H4 (cell line): ENCODE measurements around the gene SHE. TPM values are rescaled to one million over a fixed set of nuclear protein-coding genes. Genes with fewer than 3 reads are reported as not detected.

Source experiments
- DNase-seq: peaks from one replicate; pipeline ENCODE4 v3.0.0-alpha.2; 2015; ENCODE audit warnings: low spot score
- total RNA-seq: library from RNA; depleted of rRNA; stranded (reverse); fragments of >200 nt; shearing (Covaris generic); gene quantifications from 2 replicates; pipeline ENCODE4 v1.2.3, GENCODE V29; 2014

The SHE gene
- total RNA-seq, 1 experiment from 2014 or later: not detected

DNA sequence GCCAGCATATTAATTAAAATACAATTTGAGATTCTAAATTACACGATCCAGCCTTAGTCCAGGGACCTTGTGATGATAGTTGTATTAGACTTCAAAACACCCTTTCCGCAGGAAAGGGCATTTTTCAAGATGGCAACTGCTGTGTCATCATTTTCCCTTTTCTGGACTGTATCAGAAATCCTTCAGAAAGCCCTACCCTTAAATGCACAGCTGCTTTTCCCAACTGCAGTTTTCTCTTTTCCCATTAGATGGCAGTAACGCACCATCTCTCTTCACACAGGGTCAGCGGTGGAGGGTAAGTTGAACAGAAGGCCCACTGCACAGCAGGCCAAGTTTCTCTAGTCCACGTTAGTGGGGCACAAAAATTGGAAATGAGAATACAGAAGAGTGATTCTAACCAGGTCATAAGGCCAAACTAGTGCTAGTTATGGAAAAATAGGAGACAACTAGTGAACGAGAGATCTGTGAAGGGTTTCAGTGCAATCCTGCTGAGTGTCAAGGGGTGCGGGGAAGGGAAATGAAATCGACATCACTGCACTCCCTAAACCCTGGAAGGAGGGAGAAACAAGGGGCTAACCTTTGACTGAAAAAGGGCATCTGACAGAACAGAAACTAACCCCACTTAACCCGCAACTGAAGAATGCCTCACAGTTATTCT, 22.3 kb downstream of the SHE start:
- peak; percentile 81 for DNase-seq

DNA sequence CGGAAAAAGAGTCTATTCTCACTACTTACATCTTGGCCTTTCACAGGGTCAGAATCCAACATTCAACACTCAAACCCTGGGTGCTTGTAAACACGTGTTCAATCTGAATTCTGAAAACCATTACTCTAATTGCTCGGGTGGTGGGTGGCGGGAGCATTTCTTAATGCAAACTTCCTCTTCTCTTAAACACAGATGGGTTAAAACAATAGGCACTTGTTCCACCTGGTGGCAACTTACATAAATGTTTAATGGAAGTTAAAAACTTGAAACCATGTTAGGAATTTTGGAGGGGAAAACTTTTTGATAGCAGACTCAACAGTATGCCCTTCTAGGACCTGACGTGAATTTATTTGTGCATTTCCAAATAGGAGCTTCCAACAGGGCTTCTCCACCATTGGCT, 23.6 kb downstream of the SHE start:
- peak; percentile 38 for DNase-seq

DNA sequence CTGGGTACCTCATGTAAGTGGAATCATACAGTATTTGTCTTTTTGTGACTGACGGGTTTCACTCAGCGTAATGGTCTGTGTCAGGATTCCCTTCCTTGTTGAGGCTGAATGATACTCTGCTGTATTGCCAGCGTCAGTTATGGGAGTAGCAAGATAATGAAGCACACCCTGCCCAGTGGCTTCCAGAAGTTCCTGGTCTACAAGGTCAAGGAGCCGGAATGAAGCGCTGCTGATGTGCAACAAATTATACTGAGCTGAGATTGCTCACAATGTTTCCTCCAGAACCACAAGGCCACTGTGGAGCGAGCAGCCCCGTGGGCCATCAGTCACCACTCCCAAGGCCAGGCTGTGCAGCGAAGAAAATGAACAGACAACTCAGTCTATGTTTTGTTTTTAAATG, 24.2 kb downstream of the SHE start:
- no peak for DNase-seq

DNA sequence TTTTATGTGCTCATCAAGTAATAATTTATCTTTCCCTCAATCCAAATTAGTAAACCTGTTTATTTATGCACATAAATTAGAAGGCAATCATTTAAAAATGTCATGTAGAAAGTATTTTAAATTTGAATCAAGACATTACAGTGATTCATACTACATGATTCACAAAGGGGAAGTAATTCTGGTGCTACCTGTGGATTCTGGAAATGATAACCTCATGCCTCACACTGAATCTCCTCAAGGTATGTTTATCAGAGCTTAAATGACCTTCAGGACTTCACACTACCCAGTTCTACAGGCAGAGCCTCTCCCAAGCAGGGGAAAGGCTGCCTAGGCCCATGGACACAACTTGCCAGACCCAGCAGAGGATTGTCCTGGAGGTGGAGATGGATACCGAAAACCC, 25.4 kb downstream of the SHE start:
- no peak for DNase-seq

DNA sequence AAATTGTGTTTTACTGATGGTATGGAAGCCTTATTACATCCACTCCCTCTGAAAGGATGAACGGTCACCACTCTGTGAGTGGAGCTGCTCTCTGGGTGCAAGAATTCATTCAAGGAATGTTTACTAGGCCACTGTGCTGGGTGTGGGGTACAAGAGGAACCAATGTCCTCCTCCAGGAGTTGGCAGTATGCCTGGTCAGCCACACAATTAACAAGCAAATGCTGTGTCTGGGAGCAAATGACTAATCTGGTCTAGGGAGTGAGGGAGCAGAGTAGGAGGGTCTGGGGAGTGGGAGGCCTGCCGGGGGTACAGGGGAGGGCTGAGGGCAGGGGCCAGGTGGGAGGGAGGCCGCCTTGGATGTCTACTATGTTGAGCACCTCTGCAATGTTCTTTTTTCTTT, 27.4 kb downstream of the SHE start:
- peak; percentile 91 for DNase-seq

DNA sequence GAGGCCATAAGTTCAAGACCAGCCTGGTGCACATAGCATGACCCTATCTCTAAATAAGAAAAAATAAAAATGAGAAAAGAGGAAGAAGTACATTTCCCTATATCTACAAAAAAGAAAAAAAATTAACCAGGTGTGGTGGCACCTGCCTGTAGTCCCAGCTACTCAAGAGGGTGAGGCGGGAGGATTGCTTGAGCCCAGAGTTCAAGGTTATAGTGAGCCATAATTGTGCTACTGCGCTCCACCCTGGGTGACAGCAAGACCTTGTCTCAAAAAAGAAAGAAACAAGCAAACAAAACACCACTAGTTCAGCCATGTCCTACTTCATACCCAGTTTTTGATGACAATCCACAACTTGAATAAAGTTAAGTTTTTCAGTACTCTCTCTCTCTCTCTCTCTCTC, 30.9 kb downstream of the SHE start:
- DNase-seq: no peak

DNA sequence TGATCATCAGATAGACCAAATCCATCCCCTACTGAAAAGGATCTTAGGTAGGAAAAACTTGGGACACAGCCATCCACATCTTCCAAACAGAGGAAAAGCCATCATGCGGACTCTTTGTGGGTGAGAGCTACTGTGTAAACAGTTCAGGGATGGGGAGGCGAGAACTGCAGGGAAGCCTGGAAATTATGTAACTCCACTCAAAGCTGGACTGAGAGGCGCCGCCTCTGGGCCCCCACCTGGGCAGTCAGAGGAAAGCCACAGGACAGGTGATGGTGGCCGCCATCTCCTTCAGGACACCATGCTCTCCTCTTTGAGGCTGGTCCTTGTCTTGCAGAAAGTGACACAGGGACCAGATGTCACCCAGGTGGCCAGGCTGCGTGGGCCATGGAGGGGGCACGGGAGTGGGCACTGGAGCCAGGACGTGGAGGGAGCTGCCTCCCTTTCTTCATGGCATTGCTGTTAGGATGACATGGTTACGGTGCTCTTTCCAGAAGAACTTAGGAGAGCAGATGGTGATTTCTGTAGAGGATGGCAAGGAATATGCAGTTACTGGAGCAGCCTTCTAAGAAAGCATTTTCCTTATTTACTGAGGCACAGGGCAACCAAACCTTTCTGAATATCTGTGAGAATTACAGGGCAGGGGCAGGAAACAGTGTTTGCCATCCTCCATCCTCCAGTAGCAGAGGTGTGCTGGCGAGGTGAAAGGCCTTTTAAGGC, 32.2 kb downstream of the SHE start:
- DNase-seq: no peak

DNA sequence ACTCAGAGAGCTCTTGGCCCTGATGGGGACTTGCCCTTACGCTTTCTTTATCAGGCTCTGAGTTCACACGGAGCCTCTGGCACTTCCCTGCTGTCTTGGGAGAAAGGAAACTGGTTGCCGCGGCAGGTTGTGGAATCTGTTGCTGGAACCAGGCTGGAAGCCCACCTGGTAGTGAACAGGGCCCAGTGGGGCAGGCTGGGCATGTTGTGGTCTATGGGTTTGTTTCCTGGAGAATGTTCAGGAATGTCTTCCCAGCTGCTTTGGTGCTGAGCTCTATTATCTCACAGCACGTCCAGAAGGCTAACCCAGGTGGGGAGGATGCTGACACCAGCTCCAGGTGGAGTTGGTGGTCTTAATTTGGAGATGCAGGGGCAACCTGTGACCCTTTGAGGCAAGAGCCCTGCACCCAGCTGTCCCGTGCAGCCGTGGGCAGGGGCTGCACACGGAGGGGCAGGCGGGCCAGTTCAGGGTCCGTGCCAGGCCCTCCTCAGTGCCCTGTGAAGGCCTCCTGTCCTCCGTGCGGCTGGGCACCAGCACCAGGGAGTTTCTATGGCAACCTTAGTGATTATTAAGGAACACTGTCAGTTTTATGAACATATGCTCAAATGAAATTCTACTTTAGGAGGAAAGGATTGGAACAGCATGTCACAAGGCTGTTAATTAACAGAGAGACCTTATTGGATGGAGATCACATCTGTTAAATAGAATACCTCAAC, 33.5 kb downstream of the SHE start:
- DNase-seq: no peak

DNA sequence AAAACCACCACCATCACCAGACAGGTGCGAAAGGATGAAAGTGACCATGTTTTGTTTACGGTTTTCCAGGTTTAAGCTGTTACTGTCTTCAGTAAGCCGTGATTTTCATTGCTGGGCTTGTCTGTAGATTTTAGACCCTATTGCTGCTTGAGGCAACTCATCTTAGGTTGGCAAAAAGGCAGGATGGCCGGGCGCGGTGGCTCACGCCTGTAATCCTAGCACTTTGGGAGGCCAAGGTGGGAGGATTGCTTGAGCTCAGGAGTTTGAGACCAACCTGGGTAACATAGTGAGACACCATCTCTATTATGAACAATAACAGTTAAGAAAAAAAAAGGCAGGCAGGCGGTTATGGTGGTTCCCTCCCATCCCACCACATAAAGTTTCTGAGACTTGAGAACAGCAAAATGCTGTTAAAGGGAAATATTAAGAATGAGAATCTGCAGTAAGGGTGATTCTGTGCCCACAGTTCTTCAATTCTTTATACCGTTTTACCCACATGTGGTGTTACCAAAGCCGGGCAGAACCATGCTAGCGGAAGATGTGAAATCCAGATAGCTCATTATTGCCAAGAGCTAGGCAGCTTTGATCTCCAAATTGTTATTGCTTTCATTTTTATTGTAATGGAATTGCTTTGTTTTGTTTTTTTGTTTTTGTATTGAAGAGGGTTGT, 34.6 kb downstream of the SHE start:
- no peak for DNase-seq

DNA sequence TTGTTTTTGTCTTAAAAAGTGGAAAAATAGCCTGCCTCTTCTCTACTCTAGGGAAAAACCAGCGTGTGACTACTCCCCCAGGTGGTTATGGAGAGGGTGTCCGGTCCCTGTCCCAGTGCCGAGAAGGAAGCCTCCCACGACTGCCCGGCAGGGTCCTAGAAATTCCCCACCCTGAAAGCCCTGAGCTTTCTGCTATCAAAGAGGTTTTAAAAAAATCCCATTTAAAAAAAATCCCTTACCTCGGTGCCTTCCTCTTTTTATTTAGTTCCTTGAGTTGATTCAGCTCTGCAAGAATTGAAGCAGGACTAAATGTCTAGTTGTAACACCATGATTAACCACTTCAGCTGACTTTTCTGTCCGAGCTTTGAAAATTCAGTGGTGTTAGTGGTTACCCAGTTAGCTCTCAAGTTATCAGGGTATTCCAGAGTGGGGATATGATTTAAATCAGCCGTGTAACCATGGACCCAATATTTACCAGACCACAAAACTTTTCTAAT, 35.2 kb downstream of the SHE start:
- no peak for DNase-seq

DNA sequence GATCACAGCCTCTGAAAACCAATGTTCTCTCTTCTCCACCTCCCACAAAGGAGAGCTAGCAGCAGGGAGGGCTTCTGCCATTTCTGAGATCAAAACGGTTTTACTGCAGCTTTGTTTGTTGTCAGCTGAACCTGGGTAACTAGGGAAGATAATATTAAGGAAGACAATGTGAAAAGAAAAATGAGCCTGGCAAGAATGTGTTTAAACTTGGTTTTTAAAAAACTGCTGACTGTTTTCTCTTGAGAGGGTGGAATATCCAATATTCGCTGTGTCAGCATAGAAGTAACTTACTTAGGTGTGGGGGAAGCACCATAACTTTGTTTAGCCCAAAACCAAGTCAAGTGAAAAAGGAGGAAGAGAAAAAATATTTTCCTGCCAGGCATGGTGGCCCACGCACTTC, 36.0 kb downstream of the SHE start:
- no peak for DNase-seq

DNA sequence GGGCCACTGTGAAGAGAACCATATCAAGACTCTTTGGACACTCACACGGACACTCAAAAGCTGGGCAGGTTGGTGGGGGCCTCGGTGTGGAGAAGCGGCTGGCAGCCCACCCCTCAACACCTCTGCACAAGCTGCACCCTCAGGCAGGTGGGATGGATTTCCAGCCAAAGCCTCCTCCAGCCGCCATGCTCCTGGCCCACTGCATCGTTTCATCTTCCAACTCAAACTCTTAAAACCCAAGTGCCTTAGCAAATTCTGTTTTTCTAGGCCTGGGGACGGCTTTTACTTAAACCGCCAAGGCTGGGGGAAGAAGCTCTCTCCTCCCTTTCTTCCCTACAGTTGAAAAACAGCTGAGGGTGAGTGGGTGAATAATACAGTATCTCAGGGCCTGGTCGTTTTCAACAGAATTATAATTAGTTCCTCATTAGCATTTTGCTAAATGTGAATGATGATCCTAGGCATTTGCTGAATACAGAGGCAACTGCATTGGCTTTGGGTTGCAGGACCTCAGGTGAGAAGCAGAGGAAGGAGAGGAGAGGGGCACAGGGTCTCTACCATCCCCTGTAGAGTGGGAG, 36.5 kb downstream of the SHE start:
- DNase-seq: no peak

DNA sequence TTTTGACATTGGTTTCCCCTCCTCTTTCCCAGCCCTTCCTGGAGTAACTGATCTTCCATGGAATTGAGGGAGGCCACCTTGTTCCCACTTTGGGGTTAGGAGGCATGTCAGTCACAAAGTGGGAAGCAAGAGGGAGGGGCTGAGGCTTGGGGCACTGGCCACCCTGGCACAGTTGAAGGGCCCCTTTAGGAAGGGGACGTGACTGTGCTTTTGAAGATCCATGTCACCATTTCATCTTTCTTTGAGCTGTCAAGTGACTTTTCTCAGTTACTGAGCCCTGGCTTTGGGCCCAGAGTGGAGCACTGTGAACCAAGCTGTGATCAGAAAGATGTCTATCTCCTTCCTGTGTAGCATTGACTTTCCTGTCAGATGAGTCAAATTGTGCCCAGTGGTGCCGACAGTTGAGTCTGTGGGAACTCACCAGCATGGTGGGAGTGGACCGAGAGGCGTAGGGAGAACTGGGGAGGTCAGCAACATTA, 38.7 kb downstream of the SHE start:
- no peak for DNase-seq

DNA sequence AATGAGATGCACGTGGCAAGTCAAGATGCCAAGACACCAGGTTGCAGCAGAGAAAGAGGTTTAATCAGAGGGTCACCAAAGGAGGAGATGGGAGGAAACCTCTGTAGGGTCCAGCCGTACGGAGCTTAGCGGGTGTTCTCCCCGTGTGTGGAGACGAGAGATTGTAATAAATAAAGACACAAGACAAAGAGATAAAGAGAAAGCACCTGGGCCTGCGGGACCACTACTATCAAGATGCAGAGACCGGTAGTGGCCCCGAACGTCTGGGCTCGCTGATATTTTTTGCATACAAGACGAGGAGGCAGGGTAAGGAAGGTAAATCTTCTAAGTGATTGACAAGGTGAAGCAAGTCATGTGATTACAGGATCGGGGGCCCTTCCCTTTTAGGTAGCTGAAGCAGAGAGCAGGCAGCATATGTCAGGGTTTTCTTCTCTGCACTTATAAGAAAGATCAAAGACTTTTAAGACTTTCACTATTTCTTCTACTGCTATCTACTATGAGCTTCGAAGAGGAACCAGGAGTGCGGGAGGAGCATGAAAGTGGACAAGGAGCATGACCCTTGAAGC, 41.4 kb downstream of the SHE start:
- DNase-seq: no peak

DNA sequence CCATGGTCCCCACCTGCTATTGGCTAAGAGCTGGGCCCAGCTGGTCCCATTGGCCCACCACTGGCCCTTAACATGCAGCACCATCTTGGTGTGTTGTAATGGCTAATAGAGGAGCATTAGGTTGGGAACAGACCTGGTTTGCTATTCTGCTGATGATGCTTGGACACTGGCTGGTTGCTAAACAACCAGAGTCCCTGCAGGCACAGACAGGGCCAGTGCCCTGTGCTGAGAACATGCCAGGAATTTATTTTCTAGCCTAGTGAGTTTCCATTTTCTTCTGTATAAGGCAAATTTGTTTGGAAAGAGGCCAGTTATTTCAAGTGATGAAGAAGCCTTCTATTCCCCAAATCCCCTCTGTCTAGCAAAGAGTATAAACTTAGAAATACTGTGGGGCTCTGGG, 43.1 kb downstream of the SHE start:
- DNase-seq: no peak

DNA sequence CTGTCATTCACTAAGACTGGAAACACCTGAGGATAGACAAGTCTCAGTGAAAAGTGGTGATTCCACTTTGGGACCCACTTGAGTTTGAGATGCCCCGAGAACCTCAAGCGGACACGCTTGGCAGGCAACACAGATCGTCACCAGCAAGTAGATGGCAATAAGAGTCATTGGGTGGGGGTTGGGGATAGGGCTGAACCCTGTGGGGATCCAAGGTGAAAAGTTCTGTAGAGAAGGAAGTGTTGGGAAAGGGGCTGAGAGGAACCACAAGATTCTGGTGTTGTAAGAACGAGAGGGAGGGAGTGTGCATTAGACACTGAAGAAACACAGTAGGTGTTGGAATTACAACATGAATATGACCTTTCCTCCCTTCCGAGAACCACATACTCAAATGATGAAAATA, 45.6 kb downstream of the SHE start:
- DNase-seq: no peak

DNA sequence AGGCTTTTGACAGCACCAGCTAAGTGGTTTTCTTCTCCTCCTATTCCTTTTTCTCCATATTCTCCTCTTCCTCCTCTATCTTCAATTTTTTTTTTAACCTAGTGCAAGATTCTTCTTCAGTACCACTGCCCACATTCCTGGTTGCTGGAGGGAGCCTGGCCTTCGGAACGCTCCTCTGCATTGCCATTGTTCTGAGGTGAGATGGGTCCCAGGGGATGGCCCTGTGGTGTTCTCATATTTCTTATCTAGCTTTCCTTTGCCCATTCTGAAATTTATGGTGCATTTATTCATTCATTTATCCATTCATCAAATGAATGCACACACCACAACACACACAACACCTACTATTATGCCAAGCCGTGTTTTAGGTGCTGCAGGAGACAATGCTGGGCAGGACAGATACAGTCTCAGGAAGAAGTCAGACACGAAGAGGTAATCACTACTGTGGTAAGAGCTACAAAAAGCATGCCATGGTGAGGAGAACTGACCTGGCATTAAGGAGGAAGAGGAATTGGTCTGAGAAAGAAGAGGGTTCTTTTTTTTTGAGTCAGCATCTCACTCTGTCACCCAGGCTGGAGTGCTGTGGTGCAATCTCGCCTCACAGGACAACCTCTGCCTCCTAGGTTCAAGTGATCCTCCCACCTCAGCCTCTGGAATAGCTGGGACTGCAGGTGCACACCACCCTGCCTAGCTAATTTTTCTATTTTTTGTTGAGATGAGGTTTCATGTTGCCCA, 47.7 kb downstream of the SHE start:
- no peak for DNase-seq

DNA sequence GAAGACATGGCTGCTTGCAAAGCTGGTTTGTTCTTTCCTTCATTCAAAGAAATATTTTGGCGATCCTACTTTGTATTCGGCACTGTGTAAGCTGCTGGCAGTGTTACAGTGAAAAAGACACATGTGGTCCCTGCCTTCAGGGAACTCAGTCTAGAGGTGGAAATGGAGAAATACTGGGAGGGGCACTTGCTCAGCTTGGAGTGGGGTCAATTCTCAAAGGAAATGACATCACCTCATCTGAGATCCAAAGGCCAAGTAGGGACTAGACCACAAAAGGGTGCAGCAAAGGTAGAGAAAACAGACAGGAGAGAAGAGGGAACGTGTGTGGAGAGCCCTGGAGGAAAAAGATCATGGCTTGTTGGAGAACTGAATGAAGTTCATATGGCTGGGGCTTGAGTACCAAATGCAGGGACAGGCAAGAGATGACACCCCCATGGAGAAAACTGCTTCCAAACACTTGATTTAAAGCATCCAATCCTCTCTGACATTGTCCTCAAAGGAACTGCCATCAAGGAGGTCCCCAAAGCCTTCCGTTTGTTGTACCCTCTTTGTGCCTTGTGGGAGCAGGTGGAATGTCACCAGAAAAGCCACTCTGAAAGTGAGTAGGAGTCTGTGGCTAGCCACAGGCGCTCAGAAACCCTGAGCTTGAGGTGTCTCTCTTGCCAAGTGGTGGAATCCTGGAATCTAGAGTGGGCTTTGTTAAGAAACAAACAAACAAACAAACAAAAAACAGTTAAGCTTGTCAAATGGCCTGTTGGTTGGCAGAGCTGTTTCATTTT, 48.4 kb downstream of the SHE start:
- peak; percentile 66 for DNase-seq

DNA sequence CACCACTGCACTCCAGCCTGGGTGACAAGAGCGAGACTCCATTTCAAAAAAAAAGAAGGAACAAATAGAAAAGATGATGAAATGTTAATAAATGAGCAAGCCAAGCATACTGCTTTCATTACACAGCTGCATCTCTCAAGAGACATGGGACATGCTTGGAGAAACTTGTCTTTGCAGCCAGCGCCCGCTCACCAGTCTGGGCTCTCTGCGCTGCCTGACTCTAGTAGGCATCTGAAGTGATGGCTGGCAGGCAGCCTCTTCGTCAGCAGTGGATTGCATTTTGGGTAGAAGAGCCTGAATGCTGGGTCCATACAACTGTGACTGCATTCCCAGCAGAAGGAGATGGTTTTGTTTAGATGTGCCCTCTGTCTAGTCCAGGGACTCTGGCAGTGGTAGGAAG, 49.1 kb downstream of the SHE start:
- DNase-seq: no peak

DNA sequence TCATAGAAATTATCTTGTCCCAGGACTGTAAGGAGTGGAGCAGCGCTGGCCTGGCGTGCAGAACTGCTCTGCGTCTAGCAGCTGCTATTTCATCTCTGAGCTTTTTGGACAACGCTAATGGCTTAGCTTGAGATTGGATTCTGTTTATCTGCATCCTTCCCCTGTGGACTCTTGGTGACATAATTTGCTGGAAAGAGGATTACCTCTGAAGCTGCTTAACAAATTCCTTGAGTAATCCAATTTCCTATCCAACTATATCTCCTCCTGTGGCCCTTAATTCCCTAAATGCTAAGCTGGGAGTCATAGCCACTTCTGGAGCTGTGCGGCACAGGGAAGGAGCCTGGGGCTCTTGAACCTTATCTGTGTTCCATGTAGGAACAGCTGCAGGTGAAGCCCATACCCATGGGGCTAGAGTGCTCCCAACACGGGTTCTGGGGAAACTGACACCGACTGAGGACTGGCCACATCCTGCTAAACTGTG, 53.8 kb downstream of the SHE start:
- DNase-seq: no peak
